Sigmoid colon (tissue), 4 donors: ENCODE results near the gene RPH3AL.

Experiments used
- CTCF ChIP-seq, 4 experiments: fragments of 450-650 bp in 3 of 4; fragments of 200-600 bp in 1 of 4; IDR thresholded peaks; one replicate each; pipeline ENCODE4 v1.5.1; 2016 to 2019; ENCODE audit warnings: antibody characterized with exemption in 4 of 4, mild to moderate bottlenecking in 3 of 4, moderate library complexity in 2 of 4
- EP300 ChIP-seq, 4 donors: sonication (generic); formaldehyde crosslinking; IDR thresholded peaks; one replicate each; pipeline ENCODE4 v1.6.1; 2017; ENCODE audit warnings: antibody characterized with exemption in 4 of 4
- POLR2A ChIP-seq, 2 donors: fragments of 450-650 bp; IDR thresholded peaks; one replicate each; pipeline ENCODE4 v1.6.1; 2016; ENCODE audit warnings: antibody characterized with exemption in 2 of 2, mild to moderate bottlenecking in 2 of 2, moderate library complexity in 2 of 2

- TF ChIP-seq CTCF (IDR thresholded peaks at IDR 0.05), result no peak
- peak in 1 of 4 donors; percentile 24 for TF ChIP-seq EP300 (IDR thresholded peaks at IDR 0.05)
- TF ChIP-seq POLR2A (IDR thresholded peaks at IDR 0.05), result no peak
Measured at GRCh38 chr17:299546-299945, 53.1 kb downstream of the RPH3AL start.
